Subcutaneous adipose tissue (tissue), 4 donors: ENCODE measurements around the gene PPP2R1B. TPM values are rescaled to one million over a fixed set of nuclear protein-coding genes. Genes with fewer than 3 reads are reported as not detected.

ENCODE experiments used
- CTCF ChIP-seq: fragments of 450-650 bp; IDR thresholded peaks from one replicate; pipeline ENCODE4 v1.5.1; 2016; ENCODE audit warnings: low read depth, mild to moderate bottlenecking, control low read depth, antibody characterized with exemption, moderate library complexity
- total RNA-seq, 4 donors: library from RNA; depleted of rRNA; stranded (reverse); fragments of >200 nt; gene quantifications; one replicate each; pipeline ENCODE4 v1.1.0, GENCODE V29; 2016

PPP2R1B gene
- total RNA-seq, 4 donors from 2014 or later, result 35.8 to 146 (median 67.8) TPM

DNA sequence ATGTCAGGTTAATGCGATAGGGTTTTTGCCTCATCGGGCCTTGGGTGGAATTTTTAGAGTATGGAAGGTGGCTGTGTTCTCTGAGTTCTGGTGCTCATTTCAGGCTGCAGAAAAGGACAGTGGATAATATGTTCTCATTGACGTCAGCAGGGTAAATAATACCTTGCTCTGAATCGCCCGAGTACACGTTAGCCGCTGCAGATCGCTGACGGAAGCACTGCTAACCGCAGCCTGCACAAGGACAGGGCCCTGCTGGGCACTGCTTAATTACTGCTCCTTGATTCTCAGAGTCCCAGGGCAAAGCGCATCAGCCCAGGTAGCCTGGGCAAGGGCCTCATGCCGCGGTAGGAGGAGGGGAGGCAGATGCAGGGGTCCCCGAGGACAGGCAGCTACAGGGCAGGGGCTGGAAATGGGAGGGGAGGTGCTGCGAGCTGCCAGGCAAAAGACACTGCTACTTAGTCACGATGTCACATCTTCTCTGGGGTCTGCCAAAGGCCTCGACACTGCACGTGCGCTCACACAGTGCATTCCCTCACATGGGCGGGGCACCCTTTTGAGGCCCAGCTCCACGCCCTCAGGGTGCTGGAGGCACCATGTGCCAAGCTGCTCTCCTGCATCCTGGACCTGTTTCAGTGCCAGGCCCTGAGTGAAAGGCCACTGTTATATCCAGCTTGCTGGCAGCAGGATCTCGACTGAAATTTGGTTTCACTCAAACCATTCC is 35.2 kb downstream of the PPP2R1B start:
- no peak for TF ChIP-seq CTCF

- no peak for TF ChIP-seq CTCF
Observed at GRCh38 chr11:111729831-111730311, 36.3 kb downstream of the PPP2R1B start.

DNA sequence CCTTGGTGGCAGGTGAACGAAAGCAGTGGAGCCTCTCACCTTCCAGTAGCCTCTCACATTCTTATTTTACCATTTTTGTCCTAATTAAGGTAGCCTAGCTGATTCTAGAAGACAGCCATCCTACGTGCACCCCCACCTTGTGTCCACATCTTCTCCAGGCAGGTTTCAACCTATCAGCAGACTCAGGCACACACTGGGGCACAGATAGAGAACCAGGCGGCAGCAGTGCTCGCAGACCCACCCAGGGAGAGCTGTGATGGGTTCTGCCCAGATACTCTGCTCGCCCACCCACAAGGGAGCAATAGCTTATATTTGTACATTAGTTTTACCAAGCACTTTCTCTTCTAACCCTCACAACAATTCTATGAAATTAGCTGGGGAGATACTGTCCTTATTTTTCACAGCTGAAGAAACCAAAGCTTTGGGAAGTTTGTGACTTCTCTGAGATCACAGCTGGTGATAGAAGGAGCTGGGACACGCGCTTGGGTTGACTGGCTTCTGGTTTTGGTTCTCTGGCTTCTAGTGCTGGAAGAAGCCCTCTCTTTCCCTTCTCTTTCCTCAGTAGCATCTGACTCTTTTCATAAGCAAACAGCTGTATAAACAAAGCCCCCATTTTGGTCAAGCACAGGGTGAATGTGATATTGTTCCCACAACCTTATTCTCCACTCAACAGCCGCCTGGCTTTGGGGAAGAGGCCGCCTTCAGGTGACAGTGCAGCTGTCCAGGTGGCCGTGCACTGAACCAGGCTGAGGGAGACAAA is 36.9 kb downstream of the PPP2R1B start:
- TF ChIP-seq CTCF, result no peak

DNA sequence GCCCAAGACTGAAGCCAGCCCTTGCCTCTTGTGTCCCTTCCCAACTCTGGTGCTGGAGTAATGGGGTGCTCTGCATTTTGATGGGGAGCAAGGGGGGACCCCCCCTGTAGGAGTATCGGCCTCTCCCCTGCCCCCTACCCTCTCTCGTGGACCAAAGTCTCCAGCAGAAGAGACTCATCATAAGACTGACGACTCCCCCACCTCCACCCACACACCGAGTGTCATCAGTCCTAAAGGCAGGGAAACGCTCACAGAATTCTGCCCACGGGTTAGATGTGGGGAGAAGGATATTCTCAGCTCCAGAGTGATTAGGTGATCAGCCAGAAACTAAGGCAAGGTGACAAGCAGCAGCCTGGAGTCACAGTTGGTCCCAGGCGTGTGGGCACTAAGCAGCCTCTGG is 38.8 kb downstream of the PPP2R1B start:
- TF ChIP-seq CTCF, result no peak

DNA sequence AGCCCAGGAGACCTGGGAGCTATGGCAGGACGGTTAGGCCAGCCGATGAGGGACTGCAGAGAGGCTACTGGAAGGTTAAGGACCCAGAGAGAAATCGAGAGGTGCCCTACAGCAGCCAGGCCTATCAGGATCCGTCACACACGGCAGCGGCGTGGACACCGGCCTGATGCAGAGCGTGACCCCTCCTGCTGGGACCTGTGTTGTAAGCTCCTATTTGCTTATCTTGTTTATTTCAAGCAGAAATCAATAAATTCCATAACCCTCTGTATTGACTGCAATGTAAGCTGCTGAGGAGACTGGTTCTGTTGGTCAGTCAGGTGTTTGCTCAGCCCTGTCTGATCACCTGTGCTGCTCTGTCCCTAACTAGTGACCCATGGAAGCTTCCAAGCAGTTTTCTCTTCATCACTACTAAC is 39.9 kb downstream of the PPP2R1B start:
- TF ChIP-seq CTCF, result no peak

GRCh38 chr11:111725621-111726020 is 40.6 kb downstream of the PPP2R1B start:
- no peak for TF ChIP-seq CTCF

GRCh38 chr11:111724615-111725129 is 41.5 kb downstream of the PPP2R1B start:
- no peak for TF ChIP-seq CTCF
